ENCODE measurements around the gene CSRNP3. TPM values are rescaled to one million over a fixed set of nuclear protein-coding genes. Genes with fewer than 3 reads are reported as not detected.

CSRNP3 gene
- total RNA-seq, 1 experiment from 2014 or later: 2.8 TPM

DNA sequence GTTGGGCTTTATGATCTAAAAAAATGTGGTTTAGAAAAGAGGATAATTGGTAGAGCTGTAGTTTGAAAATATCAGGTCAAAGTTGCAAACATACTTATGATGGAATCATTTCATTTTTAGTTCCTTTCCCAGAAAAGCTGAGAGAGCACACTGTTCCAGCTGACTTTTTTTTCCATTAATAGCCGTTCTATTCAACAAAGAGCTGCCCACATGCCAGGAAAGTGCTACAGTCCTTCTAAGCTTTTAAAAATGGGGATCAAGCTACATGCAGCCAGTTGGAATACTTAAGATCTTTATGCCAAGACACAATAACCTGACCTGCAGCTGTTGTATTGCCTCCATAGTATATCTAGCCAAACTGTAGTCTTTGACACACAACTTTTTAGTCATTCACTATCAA lies 213.0 kb downstream of the CSRNP3 start:
- DNase-seq (ENCODE audit: low spot score): no peak

DNA sequence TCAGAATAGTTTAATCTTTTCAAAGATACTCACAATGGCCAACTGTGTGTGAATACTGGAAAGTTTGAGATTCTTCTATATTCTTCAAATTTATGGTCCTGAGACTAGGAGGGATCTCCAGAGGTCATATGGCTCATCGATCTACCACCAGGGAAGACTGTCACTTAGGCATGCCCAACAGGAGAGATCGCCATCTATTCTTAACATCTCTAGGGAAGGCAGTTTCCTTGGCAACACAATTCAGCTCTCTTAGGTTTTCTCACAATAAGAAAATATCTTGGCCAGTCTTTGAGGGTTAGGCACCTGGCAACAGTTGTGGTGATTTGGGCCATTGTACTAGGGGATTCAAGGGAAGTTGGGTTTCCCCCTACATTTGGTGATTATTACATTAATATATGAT lies 217.3 kb downstream of the CSRNP3 start:
- DNase-seq (ENCODE audit: low spot score): no peak

DNA sequence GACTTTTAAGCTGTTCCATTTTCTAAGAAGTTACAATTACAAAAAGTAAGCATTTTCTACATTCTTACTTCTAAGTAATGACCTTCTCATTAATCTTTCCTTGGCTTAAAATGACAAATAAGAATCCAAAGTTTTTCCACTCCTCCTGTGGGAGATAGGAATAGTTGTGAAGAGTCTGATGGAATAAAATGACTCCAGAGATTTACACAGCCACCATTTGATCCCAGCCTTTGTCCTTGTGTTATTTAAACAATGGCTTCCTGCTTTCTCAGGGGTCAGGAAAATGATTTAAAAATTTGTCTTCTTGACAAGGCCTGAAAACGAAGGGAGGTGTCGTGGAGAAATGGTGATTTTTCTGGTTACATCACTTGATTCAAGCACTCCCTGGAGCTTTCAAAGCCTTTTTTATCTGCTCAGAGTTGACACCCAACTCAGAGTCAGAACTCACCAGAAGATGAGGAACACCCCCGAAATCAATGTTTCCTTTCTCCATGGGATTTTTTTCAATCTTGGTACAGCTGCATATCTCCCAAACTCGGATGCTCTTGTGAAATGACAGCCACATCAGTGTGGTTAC lies 218.0 kb downstream of the CSRNP3 start:
- DNase-seq (ENCODE audit: low spot score): no peak

DNA sequence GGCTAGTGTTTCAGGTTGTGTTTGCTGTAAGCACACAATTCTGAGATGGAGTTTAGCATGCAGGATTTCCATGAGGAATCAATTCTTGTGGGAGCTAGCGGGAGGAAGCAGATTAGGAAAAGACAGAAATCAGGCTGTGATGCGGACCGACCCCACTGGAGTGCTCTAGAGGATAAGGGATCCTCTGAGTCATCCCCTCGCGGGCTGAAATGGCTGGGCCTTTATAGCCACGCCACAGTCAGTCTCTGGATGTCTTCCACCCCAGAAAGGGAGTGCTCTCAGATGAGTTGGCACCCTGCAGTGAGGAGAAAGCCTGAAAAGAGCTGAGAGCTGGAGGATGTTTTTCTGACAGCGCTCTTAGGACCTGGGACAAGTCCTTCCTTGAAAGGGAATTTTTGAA lies 222.1 kb downstream of the CSRNP3 start:
- DNase-seq (ENCODE audit: low spot score): peak; percentile 78

DNA sequence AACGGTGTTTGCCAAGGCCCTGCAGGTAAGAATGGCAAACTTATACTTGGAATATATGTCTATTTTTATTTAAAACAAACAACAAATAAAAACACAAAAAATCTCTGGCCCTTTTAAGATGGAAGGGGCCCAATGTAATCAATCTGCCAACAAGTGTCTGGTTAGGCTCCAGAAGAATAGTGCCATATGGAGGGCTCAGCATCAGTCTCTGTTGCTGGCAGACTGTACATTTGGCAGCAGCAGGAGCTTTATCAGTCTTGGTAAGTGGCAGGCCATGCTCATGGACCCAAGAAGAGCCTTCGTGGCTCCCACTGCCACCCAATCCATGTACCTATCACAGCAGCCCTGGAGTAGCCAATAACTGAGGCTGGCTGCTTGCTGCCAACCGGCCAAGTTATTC lies 223.4 kb downstream of the CSRNP3 start:
- DNase-seq (ENCODE audit: low spot score): no peak

DNA sequence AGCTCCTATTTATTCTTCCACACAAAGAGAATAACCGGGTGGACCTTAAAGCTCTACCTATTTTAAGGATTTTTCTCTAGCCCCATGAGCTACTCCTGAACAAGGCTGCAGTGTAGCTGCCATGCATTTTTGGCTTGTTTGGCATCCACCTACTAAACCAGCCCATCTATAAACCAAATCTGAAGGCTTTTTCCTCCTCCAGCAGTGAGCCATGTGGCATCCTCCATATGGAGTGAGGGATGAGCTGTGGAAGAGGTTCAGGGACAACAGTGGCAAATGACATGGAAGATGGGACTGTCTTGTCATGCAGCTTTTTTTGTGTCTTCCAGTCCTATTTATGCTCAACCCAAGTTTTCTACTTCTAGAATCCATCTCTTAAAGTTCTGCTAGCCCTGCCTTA lies 224.3 kb downstream of the CSRNP3 start:
- no peak for DNase-seq (ENCODE audit: low spot score)

DNA sequence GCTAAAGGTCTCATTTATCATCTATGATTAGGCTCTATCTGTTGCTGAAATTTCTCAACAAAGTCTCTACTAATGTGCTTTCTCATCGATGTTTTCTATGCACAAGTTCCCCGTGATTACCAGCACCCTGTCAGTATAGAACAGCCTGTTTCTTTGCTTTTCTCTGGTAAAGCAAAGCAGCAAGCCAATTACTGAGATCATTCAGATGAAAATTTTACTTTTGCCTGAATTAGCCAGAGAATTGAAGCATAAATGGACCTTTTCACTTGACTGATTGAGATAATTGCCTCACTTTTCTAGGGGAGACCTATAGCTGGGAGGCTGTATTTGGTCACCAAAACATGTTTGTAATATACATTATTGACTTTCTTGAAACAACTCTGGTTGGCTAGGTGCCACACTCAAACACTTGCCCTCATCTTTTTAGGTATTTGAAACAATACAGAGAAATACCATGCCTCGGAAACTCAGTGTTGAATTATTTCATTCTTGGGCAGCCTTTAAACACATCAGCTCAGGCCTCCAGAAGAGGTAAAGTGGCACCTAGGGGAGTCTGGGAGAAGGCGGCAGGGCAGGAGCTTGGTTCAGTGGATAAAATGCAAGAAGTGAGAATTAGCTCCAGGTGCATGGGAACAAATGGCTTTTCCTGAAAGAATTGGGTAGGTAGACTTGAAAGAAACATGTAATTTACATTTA lies 228.4 kb downstream of the CSRNP3 start:
- DNase-seq (ENCODE audit: low spot score): no peak

DNA sequence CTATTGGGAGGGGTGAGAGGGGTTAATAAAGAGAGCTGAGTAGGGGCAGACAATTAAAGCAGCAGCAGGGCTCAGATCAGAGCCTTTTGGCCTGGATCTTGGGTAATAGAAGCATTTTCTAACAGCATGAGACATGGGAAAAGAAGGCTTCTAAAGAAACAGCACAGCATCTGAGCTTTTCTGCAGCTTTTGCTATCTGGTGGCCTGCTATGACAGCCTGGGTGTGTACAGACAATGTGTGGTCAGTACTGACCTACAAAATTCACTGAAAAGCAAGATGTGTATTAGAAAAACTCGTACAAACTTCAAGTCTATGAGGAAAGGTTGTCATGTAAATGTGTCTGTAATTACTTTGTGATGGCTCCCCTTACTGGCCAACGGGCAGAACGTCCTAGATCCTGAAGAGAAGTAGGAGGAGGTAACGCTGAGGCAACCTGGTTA lies 229.0 kb downstream of the CSRNP3 start:
- DNase-seq (ENCODE audit: low spot score): peak; percentile 46

DNA sequence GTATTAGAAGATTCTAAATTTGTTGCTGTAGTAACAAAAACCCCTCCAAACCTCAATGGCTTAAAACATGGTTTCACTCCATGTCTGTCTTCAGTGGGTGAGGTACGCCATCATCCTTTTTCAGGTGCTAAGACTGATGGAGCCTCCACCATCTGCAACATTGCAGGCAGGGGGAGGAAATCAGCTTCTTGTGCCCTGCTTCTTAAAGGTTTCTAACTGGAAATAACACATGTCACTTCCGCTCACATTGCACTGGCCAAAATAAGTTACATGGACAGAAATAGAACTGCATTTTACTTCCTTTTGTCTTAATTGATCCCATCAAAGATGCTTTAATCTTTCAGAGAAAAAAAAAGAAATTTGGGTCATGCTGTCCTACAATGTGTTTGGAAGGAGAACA lies 230.4 kb downstream of the CSRNP3 start:
- no peak for DNase-seq (ENCODE audit: low spot score)

DNA sequence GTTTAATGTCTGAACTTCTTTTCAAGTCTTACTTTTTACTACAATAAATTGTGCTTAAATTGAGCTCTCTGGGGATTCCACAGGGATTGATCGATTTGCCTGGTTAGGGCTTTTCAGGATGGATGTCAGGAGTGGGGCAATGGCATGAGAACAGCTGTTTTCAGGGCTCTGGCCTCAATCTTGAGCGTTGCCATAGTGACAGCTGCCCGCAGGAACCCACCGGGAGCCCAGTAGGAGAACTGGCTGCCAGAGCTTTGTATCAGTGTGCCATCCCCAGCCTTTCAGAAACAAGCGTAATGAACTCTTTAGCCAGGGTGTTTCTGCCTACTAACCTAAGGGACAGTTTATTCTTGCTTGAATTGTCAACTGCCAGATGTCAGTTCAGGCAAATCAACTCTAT lies 231.0 kb downstream of the CSRNP3 start:
- DNase-seq (ENCODE audit: low spot score): no peak

DNA sequence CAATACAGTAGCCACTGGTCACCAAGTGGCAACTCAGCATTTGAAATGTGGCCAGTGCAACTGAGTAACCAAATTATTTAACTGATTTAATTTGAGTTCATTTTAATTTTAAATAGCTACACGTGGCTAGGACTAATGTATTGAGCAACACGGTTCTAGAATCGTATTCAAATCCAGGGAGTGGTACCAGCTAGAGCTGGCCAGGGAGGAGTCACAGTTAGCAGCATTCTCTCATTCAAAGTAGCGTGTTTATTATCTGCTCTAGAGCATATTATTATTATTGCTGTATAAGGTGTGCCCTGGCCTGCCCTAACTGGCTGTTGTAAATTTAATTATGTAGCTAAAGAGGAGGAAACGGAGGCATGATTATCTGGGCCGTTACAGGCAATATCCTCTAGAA lies 231.6 kb downstream of the CSRNP3 start:
- no peak for DNase-seq (ENCODE audit: low spot score)

DNA sequence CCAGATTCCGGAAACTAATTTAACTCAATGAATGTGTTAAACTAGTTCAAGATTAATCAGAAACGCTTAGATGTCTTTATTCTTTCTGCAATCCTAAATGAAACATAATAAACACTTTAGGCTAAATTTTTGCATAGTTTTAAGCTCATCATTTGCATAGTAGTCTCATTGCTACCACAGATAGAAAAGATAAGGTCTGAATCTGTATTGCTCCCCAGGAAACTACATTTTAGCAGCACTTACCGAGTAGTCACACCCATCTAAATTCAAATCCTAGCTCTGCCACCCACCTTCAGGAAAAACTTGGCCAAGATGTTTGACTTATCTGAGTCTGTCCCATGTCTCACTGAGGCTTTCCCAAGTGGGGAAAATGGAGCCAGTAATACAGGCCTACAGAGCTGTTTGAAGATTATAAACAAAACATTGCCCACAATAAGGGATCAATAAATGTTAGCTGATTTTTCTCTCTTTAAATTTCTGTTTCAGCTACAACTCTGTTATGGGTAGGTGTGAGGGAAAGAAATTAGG lies 237.5 kb downstream of the CSRNP3 start:
- no peak for DNase-seq (ENCODE audit: low spot score)

DNA sequence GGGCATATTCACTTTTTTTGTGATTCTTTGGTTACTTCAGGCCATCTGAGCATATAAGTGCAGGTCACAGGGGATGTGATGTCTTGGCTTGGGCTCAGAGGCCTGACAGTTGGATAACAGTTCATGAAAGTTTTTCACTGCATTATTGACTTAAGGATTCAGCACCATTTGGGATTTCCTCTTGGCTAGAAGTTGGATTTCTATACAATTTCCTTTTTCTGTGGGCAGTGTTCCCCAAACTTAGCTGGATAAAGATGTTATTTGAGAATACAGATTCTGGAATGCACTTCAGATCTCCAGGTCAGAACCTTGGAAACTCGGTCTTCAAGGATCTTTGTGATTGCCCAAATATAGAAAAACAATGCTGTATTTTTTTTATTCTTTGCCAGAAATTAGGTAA lies 246.6 kb downstream of the CSRNP3 start:
- no peak for DNase-seq (ENCODE audit: low spot score)

DNA sequence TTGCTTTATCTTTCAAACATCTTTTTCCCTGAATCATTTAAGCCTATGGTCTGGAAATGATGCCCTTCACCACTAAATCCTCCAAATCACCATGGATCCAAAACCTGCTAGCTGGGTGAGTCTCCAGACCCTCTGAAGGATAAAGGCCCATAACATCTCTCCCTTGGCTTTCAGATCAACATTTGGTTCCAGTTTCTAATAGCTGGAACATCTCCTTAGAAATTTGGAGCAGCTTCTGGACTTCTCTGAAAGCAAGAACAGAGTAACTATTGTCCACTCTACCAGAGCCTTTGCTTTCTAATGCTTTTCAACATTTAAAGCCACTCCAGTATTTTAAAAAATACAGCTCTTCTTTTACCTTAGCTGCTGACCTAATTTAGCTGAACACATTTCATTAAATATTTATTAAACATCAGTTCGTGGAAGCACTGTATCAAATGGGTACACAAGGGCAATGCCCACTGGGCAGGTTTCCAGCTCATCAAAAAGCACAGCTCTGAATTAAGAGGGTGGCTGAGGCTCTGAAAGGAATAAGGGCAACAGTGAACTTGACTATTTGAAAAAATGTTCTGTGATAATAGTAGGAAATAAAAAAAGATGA lies 249.2 kb downstream of the CSRNP3 start:
- no peak for DNase-seq (ENCODE audit: low spot score)

DNA sequence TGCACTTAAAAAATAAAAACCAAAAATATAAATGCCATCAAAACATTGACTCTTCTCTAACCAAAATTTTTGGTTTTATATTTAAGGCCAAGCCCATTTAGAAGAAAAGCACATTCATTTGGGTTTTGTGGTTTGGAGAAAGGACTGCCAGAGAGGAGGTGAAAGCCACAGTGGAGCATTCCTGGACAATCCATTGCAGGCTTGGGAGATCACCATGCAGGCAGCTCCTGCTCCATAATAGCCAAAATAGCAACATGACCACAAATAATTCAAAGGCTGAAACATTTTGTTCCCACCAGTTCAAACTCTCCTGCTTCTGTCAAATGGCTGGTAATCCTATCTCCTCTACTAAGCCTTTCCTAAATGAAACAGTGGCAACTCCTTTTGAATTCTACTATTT lies 251.0 kb downstream of the CSRNP3 start:
- peak; percentile 67 for DNase-seq (ENCODE audit: low spot score)

DNA sequence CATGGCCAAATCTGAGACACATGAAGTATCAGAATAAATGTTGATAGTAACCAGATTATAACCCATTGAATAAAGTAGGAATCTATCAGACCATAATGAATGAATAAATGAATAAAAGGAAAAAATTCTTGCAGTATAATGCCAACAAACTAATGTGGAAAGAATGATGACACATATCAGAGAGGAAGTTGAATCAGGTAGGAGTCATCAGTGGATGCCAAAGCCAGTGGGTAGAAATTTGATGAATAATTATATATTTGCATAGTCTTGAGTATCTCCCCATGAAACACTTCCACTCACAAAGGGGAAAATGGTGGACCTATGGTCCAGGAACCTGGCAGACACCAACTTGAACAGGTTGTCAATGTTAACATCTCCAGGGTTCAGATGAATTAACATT lies 255.9 kb downstream of the CSRNP3 start:
- DNase-seq (ENCODE audit: low spot score): peak; percentile 86

Other genes with a start within 250 kb of the CSRNP3 start
- gene SCN2A, start 230.3 kb upstream of the CSRNP3 start, total RNA-seq (2014; rRNA removed; shearing (Covaris generic)): 0.17 and 0.19 TPM in 2 replicates